Adrenal gland (tissue), 5 donors: ENCODE data around the gene HAS3.

Source experiments
- CTCF ChIP-seq, 6 experiments: fragments of 450-650 bp in 4 of 6; fragments of 200-600 bp in 2 of 6; sonication (generic) in 1 of 6; IDR thresholded peaks; 1 replicate in 5 of 6; 2 replicates in 1 of 6; pipeline versions ENCODE4 v1.5.1 to v1.8.0; 2016 to 2021; ENCODE audit warnings: antibody characterized with exemption in 6 of 6, mild to moderate bottlenecking in 2 of 6, moderate library complexity in 1 of 6
- POLR2A ChIP-seq, 2 donors: fragments of 450-650 bp; IDR thresholded peaks; one replicate each; pipeline ENCODE4 v1.6.1; 2017; ENCODE audit warnings: antibody characterized with exemption in 2 of 2, mild to moderate bottlenecking in 2 of 2, moderate library complexity in 1 of 2
- donor health status: DM: no; HTN: no; CAD: no.

GRCh38 chr16:69064124-69064763, 41.2 kb upstream of the HAS3 start:
- no peak for TF ChIP-seq CTCF (IDR thresholded peaks at IDR 0.05)
- TF ChIP-seq POLR2A (IDR thresholded peaks at IDR 0.05), result no peak
